GM18868 (cell line): Measurements from ENCODE around the gene AP1S2.
A peak's percentile ranks its signal among the peaks of the same experiment; 100 is the strongest.
"Not testable (repeated sequence)": the region's sequence is repeated elsewhere in the genome, so short reads cannot be mapped to it uniquely, and the experiment has no call there.

Experiments
- ATAC-seq: cut with Tn5 transposase; IDR thresholded peaks from one replicate; pipeline ENCODE4 v1.9.1; 2021; ENCODE audit warnings: mild to moderate bottlenecking, moderate library complexity; ENCODE audit not compliant: unreplicated experiment

The AP1S2 gene

GRCh38 chrX:15855568-15856221 lies 1.1 kb upstream of the AP1S2 start:
- no peak for ATAC-seq

GRCh38 chrX:15854080-15854655 lies 445 bp downstream of the AP1S2 start:
- ATAC-seq: peak; percentile 32

GRCh38 chrX:15853586-15854079 lies 980 bp downstream of the AP1S2 start:
- no peak for ATAC-seq

- ATAC-seq: no peak
Observed at GRCh38 chrX:15849555-15849954, 5.1 kb downstream of the AP1S2 start.

GRCh38 chrX:15848576-15848975 lies 6.0 kb downstream of the AP1S2 start:
- no peak for ATAC-seq

GRCh38 chrX:15843960-15844359 lies 10.7 kb downstream of the AP1S2 start:
- ATAC-seq: no peak

- no peak for ATAC-seq
Observed at GRCh38 chrX:15841853-15842516, 12.6 kb downstream of the AP1S2 start.

- no peak for ATAC-seq
Observed at GRCh38 chrX:15838017-15838416, 16.6 kb downstream of the AP1S2 start.

GRCh38 chrX:15834827-15835595 lies 19.6 kb downstream of the AP1S2 start:
- ATAC-seq: no peak

- no peak for ATAC-seq
Observed at GRCh38 chrX:15834053-15834452, 20.6 kb downstream of the AP1S2 start.

- ATAC-seq: not testable (repeated sequence)
Observed at GRCh38 chrX:15831347-15831746, 23.3 kb downstream of the AP1S2 start.

GRCh38 chrX:15829217-15829616 lies 25.4 kb downstream of the AP1S2 start:
- no peak for ATAC-seq

GRCh38 chrX:15825936-15826335 lies 28.7 kb downstream of the AP1S2 start:
- ATAC-seq: no peak

- ATAC-seq: no peak
Observed at GRCh38 chrX:15822922-15823321, 31.7 kb downstream of the AP1S2 start.

GRCh38 chrX:15820106-15821073 lies 34.2 kb downstream of the AP1S2 start:
- no peak for ATAC-seq

GRCh38 chrX:15816886-15817285 lies 37.7 kb downstream of the AP1S2 start:
- no peak for ATAC-seq

- no peak for ATAC-seq
Observed at GRCh38 chrX:15816438-15816809, 38.2 kb downstream of the AP1S2 start.

- ATAC-seq: peak; percentile 91
Observed at GRCh38 chrX:15815779-15816437, 38.7 kb downstream of the AP1S2 start.

- no peak for ATAC-seq
Observed at GRCh38 chrX:15814771-15815365, 39.7 kb downstream of the AP1S2 start.
